Measurements from ENCODE around the gene BOLA2B. TPM values are rescaled to one million over a fixed set of nuclear protein-coding genes. Genes with fewer than 3 reads are reported as not detected.
A peak's percentile ranks its signal among the peaks of the same experiment; 100 is the strongest.

The BOLA2B gene
- total and polyA plus RNA-seq, 9 of the 15 experiments (the other 6 are each of a cell fraction or from before 2014, with no cell fraction given): 43.9 to 613 (median 181) TPM

DNA sequence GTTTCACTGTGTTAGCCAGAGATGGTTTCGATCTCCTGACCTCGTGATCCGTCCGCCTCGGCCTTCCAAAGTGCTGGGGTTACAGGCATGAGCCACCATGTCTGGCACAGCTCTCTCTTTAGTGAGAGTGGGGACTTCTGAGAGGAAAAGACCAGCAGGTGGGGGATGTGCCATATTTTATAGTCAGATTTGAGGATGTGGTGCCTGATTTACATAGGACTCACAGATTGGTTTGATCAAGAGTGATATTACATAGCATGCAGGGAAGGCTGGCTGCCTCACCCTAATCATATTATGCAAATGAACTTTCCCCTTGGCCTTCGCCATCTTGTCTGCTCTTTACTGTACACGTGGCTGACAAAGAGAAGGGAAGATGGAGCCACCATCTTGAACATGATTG is 42.4 kb downstream of the BOLA2B start:
- H3K36me3 ChIP-seq (ENCODE audit: control insufficient read depth, insufficient read depth, low read length): no peaks in the 10 kb centered on the region
- H4K20me1 ChIP-seq (replicated peaks; ENCODE audit: control insufficient read depth, insufficient read depth, low read length): no peaks in the 10 kb centered on the region
- H3K27ac ChIP-seq (ENCODE audit: extremely low read depth, low read depth, low read length): no peak overlapping the region
- H3K79me2 ChIP-seq (ENCODE audit: control insufficient read depth, insufficient read depth, low read length): no peaks in the 10 kb centered on the region
- no peak overlapping the region for H3K4me3 ChIP-seq
- H3K9ac ChIP-seq (ENCODE audit: insufficient read depth in 1 of 2, low read depth in 2 of 2, low read length in 2 of 2): no peak overlapping the region
- 0 out of 2 replicates have a peak overlapping the region, but pooled peaks have one; percentile 45 for H2AFZ ChIP-seq (ENCODE audit: low read depth, low read length)
- intact Hi-C loops (cut with micrococcal nuclease): no loop called here
- BruUV-seq (replicated peaks): no TSS peak
- no peak for TF ChIP-seq ERF (CRISPR knock-in tag; IDR thresholded peaks at IDR 0.05)
- TF ChIP-seq ZNF77 (CRISPR knock-in tag; IDR thresholded peaks at IDR 0.05): no peak
- peak in 1 of 3 experiments; percentile 31 for TF ChIP-seq YY1 (IDR thresholded peaks at IDR 0.05; ENCODE audit: borderline replicate concordance in 1 of 3, control insufficient read depth in 1 of 3, extremely low read depth in 1 of 3, insufficient read depth in 3 of 3, insufficient read length in 1 of 3, insufficient replicate concordance in 2 of 3, low read depth in 1 of 3, low read length in 2 of 3)
- ATAC-seq (no peak), DNase-seq (ENCODE audit: extremely low read depth in 1 of 4, low spot score in 3 of 4) (no peak), FAIRE-seq (no peak)
- WGBS (ENCODE audit: insufficient coverage, low coverage, missing lambda C conversion rate): 34% methylated on average over 7 of the region's 7 CpGs
- no peaks in the 10 kb centered on the region for H3K27me3 ChIP-seq (ENCODE audit: control insufficient read depth in 2 of 2, insufficient read depth in 2 of 2, low read length in 2 of 2)
- no peak overlapping the region for H3K4me2 ChIP-seq (ENCODE audit: insufficient read depth, low read length)
- H3K9me1 ChIP-seq (ENCODE audit: control insufficient read depth, insufficient read depth, low read length): no peaks in the 10 kb centered on the region
- peaks cover 8% of the 10 kb centered on the region; the same call in 1 of the 2 replicates for H3K9me3 ChIP-seq (replicated peaks; ENCODE audit: control insufficient read depth, insufficient read depth, low read depth, low read length)
- in situ Hi-C loops (cut with MboI): no loop called here
- no peaks in the 10 kb centered on the region for H3K4me1 ChIP-seq (replicated peaks in 1 of 2; ENCODE audit: control insufficient read depth in 2 of 2, insufficient read depth in 2 of 2, low read length in 2 of 2)
- ChIA-PET CTCF (ENCODE audit: low intra/inter-chr PET ratio) (no interaction called here), POLR2A (no interaction called here)

GRCh38 chr16:30149250-30149930 is 44.1 kb downstream of the BOLA2B start:
- no peaks in the 10 kb centered on the region for H3K4me1 ChIP-seq (replicated peaks in 1 of 2; ENCODE audit: control insufficient read depth in 2 of 2, insufficient read depth in 2 of 2, low read length in 2 of 2)
- H3K79me2 ChIP-seq (ENCODE audit: control insufficient read depth, insufficient read depth, low read length): no peaks in the 10 kb centered on the region
- no peak overlapping the region for H3K4me2 ChIP-seq (ENCODE audit: insufficient read depth, low read length)
- H3K9me3 ChIP-seq (replicated peaks; ENCODE audit: control insufficient read depth, insufficient read depth, low read depth, low read length): peaks cover 8% of the 10 kb centered on the region; the same call in 1 of the 2 replicates
- WGBS (ENCODE audit: insufficient coverage, low coverage, missing lambda C conversion rate): 22% methylated on average over 5 of the region's 5 CpGs
- intact Hi-C loops (cut with micrococcal nuclease): no loop called here
- TF ChIP-seq TRIM28 (IDR thresholded peaks at IDR 0.05) (0 out of 2 replicates have a peak, but pooled peaks have one; percentile 38), PHTF2 (CRISPR knock-in tag; IDR thresholded peaks at IDR 0.05) (no peak), ZNF324 (CRISPR knock-in tag; IDR thresholded peaks at IDR 0.05) (peak; percentile 99), TCF7L2 (IDR thresholded peaks at IDR 0.05; ENCODE audit: low read depth, low read length) (no peak), SMARCE1 (IDR thresholded peaks at IDR 0.05) (no peak)
- TF ChIP-seq, protein P1, sequence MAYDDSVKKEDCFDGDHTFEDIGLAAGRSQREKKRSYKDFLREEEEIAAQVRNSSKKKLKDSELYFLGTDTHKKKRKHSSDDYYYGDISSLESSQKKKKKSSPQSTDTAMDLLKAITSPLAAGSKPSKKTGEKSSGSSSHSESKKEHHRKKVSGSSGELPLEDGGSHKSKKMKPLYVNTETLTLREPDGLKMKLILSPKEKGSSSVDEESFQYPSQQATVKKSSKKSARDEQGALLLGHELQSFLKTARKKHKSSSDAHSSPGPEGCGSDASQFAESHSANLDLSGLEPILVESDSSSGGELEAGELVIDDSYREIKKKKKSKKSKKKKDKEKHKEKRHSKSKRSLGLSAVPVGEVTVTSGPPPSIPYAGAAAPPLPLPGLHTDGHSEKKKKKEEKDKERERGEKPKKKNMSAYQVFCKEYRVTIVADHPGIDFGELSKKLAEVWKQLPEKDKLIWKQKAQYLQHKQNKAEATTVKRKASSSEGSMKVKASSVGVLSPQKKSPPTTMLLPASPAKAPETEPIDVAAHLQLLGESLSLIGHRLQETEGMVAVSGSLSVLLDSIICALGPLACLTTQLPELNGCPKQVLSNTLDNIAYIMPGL (CRISPR knock-in tag; IDR thresholded peaks at IDR 0.05): no peak
- no peak overlapping the region for H3K27ac ChIP-seq (ENCODE audit: extremely low read depth, low read depth, low read length)
- ATAC-seq: no peak
- no peaks in the 10 kb centered on the region for H3K27me3 ChIP-seq (ENCODE audit: control insufficient read depth in 2 of 2, insufficient read depth in 2 of 2, low read length in 2 of 2)
- H4K20me1 ChIP-seq (replicated peaks; ENCODE audit: control insufficient read depth, insufficient read depth, low read length): no peaks in the 10 kb centered on the region
- CTCF ChIA-PET (ENCODE audit: low intra/inter-chr PET ratio): no interaction called here
- no peak for FAIRE-seq
- in situ Hi-C loops (cut with MboI): loop anchor here (25.0 kb wide), 1 partner anchor 687 kb away; the partner anchor contains the start of genes BOLA2, SLX1B and SULT1A4
- H3K9me1 ChIP-seq (ENCODE audit: control insufficient read depth, insufficient read depth, low read length): no peaks in the 10 kb centered on the region
- H3K36me3 ChIP-seq (ENCODE audit: control insufficient read depth, insufficient read depth, low read length): no peaks in the 10 kb centered on the region
- peak in 1 of 4 experiments; percentile 28 for DNase-seq (ENCODE audit: extremely low read depth in 1 of 4, low spot score in 3 of 4)
- H2AFZ ChIP-seq (ENCODE audit: low read depth, low read length): no peak overlapping the region
- POLR2A ChIA-PET: interaction anchor here (1.3 kb wide), 1 partner anchor 9 kb away, joined by 3 read pairs; no protein-coding TSS in a partner anchor
- H3K9ac ChIP-seq (ENCODE audit: insufficient read depth in 1 of 2, low read depth in 2 of 2, low read length in 2 of 2): no peak overlapping the region
- no TSS peak for BruUV-seq (replicated peaks)
- H3K4me3 ChIP-seq: no peak overlapping the region
